SH-SY5Y (cell line): ENCODE measurements around the gene ZBP1.

ENCODE experiments used
- GATA2 ChIP-seq: IDR thresholded peaks from 2 replicates; pipeline ENCODE4 v1.6.1; 2011; ENCODE audit warnings: mild to moderate bottlenecking, low read depth, low read length
- GATA3 ChIP-seq: IDR thresholded peaks from 2 replicates; pipeline ENCODE4 v1.6.1; 2011; ENCODE audit warnings: low read depth, mild to moderate bottlenecking, low read length, moderate library complexity

Gene ZBP1, protein sequence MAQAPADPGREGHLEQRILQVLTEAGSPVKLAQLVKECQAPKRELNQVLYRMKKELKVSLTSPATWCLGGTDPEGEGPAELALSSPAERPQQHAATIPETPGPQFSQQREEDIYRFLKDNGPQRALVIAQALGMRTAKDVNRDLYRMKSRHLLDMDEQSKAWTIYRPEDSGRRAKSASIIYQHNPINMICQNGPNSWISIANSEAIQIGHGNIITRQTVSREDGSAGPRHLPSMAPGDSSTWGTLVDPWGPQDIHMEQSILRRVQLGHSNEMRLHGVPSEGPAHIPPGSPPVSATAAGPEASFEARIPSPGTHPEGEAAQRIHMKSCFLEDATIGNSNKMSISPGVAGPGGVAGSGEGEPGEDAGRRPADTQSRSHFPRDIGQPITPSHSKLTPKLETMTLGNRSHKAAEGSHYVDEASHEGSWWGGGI

DNA sequence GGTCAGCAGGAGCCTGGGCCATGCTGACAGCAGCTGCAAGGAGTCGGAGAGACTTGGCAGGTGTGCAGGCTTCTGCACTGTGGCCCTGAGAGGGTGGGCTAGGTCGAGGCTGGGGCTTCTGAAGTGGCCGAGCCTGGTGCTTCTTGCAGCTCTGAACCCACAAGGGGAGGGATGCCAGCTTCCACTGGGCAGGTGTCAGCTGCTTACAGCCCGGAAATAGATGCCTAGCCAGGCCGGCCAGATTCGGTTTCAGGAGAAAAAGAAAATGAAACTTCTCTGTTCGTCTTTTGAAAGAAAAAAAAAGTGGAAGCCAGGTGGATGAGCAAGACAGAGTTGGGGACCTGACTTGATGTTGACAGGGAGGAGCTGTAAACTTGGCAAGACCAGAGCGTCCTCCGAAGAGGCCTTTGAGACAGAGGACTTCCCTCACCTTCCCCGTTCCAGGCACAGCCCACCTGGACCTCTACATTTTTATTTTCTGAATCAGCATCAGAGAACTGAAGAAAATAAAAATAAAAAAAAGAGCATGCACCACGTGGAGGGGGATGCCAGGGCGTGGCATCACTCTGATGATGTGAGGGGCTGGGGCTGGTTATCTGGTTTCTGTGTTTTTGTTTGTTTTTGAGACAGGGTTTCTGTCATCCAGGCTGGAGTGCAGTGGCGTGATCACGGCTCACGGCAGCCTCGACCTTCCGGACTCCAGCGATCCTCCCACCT lies at the start of gene ZBP1:
ZBP1 (minus strand) TSS at position 153 of the 717 bp plus-strand sequence; CDS start at position 22, 131 bp downstream.
- no peak for TF ChIP-seq GATA3
- no peak for TF ChIP-seq GATA2

DNA sequence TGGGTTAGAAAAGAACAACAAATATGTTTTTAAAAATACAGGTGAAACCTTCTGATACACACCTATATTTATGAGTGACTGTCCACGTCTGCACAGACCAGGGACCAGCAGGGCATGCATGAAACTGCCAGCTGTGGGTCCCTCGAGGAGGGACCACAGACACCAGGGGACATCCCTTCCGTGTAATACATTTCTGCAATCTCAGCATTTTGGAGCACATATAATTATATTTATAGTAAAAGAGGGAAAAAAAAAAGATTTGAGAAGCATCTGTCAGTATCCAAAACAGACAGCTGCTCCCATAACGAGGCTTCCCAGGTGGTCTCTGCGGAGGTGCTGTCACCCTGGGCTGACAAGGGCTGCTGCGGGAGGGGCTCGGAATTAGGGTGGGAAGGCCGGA lies 49.4 kb upstream of the ZBP1 start:
- no peak for TF ChIP-seq GATA2
- no peak for TF ChIP-seq GATA3

DNA sequence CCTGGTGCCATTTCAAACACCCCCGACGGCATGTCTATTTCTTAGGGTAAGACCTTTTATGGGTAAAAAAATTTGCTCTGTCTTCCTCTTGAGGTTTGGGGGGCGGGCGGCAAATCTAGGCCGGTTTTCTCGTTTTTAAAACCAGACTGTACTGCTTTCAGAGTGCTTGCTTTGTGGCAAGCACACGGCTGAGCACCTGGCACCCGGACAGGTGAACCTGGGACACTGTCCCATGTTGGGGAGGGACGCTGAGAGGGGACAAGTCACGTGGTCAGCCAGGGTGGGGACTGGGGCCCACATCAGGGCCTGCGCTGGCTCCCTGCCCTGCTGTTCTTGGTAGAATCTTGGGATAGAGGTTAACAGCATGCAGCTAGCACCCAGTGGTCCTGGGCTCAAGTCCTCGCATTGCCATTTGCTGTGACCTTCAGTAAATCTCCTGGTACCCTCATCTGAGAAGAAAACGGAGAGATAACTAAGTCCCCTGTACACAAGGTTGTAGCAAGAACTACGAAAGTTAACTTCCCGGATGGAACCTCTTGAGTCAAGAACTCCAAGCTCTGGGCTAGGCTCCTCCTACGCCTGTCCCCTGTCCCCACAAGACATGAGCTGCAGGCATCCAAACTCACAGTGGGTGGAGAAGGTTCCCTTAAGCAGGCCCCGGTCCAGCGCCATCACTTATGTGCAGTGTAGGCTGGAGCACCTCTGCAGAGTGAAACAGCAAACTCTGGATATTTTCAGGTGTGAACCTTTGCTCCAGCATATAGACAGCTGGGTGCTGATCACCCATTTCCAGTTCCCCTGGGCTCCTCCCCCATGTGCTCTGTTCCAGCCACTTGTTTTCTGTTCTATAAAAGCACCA lies 47.9 kb upstream of the ZBP1 start:
- TF ChIP-seq GATA2 (no peak), GATA3 (no peak)

DNA sequence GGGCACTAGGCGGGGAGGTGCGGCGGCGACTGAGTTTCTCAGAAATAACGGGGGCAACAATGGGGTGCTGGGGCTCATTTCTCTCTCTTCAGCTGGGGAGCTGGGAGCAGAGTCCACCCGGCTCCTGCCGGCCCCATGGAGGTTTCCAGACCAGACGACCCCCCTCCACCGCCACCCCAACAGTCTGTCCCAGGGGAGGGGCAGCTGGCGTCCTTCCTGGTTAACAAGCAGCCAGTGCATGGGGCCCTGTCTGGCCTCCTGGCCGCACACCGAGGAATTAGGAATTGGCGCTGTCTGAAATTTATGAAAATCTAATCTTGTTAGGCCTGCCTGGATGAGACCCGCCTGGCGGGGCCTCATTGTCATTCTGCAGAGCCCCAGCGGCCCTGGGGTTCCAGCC lies 47.2 kb upstream of the ZBP1 start:
- TF ChIP-seq GATA3 (no peak), GATA2 (no peak)

DNA sequence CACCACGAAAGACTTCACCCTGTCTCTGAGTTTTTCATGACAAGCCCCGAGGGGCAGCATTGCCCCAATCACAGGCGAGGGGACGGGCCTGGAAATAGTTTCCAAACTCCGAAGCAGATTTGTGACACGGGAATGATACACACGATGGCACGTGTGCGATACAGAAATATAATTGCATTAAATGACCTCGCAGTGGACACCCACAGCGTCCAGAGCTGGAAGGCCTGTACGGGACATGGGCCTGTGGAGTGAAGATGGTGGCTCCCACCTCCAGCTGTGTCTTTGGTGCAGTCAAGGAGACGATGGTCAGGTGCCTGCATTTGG lies 46.6 kb upstream of the ZBP1 start:
- no peak for TF ChIP-seq GATA2
- no peak for TF ChIP-seq GATA3

DNA sequence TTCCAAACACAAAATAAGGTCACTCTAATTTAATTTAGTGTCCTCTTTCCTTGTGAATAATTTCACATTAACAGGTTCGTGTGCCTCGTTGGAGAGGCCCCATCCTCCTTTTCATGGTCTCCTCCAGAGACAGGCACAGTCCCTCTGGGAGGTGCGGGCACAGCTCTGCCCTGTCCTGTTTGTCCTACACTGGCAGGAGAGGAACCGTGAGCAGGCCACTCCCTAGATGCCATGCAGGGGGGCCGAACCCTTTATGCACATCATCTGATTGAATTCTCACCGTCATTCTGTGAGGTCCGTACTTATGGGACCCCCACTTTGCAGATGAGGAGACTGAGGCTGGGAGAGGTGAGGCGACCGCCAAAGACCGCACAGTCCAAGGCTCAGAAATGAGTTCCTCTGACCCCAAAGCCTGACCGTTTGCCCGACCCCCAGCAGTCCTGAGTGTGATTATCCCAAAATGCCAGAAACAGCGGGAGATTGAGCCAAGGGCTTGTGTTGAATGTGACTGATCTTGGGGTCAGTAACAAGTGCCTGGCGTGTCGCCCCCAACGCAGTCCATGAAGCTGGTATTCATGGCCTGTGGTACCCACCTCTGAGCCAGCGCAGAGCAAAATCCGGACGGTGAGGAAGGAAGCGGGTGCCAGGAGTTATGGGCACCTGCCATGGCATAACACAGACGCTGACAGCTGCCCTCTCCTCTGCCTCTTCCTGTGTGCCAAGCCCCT lies 46.0 kb upstream of the ZBP1 start:
- TF ChIP-seq GATA2 (no peak), GATA3 (no peak)

DNA sequence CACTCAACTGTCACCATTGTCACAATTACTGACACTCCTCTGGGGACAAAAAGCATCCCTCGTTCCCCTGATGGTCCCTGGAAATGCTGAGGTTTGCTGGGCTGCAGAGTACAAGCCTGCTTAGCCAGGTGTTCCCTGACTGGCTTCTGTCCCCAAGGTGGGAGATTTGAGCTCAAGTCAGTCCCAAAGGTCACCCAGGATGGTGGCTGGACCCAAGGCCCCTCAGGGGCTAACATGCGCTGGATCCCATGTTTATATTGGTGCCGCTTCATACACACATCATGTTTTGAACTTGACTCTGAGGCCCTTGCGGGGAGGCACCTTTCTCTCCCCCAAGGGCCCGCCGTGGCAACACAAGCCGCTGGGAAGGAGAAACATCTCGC lies 45.4 kb upstream of the ZBP1 start:
- no peak for TF ChIP-seq GATA3
- no peak for TF ChIP-seq GATA2

DNA sequence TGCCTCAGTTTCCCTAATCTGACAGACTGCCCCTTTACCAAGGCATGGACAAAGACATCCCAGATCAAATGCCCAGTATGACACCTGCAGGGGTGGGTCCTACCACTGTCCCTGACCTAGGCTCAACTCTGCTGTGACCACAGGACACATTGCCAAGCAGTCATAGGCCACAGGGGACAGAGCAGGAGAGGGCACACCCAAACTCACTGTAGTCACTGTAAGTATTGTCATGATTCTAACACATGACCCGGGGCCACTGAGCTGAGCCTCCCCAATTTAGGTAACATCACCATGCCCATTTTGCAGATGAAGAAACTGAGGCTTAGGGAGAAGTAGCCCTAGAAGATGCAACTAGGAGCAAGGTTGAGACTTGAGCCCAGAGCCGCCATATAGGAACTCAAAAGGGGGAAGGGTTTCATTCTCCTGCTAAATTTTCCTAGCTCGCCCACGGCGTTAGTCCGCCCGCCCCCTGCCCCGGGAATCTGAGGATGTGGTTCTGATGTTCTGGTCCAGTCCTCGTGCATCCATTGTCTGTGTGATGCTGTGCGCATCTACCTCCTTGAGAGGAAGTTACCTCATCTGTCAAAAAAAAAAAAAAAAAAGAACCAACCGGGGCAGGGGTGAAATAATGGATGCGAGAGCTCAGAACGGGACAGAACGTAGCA lies 44.8 kb upstream of the ZBP1 start:
- no peak for TF ChIP-seq GATA2
- no peak for TF ChIP-seq GATA3

DNA sequence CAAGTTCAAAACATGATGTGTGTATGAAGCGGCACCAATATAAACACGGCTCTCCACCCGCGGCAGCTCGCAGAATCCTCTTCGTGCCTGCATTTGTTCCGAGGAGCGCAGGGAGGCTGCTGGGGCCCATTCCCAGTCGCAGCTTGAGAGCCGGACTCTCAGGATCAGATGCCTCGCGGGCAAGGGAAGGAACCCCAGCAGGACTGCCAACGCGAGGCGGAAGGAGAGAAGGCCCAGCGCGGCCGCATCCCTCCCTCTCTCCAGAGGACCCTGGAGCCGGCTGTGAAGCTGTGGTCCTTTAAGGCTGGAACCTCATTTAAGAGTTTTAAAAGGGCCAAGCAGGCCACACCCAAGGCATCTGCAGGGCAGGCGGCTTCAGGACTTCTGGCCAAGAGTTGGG lies 44.2 kb upstream of the ZBP1 start:
- TF ChIP-seq GATA3 (no peak), GATA2 (no peak)

DNA sequence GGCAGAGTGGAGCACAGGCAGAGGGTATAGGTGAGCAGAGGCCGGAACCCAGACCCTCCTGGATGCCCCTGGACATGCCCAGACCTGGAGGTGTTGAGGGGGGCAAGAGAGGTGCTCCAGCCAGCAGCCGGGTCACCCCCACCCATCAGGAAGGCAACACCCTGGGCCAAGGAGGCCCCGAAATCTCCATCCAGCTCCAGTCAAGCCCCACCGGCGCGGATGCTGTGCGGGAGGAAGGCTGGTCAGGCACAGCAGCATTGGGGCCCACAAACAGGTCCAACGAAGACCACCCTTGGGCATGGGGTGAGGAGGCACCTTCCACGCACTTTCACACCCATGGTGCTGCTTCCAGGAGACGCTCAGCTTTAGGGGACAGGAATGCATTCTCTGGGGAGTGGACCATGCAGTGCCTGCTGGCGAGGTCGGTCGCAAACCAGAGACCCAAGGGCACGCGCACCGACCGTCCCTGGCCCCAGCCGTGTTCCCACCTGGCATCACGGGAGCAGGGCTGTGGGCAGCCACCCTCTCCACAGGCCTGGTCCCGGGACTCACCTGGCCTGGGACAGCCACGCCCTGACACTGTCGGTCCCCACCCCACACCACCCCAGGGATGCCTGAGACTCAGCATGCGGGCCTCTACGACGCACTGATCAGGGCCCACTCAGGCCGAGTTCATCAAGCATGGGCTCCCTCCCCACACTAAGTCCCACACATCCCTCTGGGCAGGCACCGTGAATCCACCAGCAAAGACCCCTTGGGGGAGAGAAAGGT lies 43.6 kb upstream of the ZBP1 start:
- TF ChIP-seq GATA2 (no peak), GATA3 (no peak)

DNA sequence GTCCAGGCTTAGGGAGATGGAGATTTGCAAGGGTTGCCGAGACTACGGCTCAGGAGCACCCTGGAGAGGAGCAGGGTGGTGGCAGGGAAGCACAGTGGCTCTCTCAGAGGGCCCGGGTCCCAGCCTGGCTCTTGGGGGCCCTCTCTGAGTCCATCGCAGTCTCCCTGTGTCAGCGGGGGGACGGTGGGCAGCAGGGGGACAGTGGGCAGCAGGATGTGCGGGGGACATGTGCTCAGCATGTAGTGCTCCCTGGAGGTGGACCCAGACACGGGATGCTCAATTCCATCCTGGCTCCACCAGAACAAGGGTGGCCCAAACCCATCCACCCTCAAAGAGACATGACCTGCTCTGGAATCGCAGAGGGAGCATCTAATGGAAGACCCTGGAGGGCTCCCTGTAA lies 43.0 kb upstream of the ZBP1 start:
- TF ChIP-seq GATA3, result no peak
- TF ChIP-seq GATA2, result no peak

DNA sequence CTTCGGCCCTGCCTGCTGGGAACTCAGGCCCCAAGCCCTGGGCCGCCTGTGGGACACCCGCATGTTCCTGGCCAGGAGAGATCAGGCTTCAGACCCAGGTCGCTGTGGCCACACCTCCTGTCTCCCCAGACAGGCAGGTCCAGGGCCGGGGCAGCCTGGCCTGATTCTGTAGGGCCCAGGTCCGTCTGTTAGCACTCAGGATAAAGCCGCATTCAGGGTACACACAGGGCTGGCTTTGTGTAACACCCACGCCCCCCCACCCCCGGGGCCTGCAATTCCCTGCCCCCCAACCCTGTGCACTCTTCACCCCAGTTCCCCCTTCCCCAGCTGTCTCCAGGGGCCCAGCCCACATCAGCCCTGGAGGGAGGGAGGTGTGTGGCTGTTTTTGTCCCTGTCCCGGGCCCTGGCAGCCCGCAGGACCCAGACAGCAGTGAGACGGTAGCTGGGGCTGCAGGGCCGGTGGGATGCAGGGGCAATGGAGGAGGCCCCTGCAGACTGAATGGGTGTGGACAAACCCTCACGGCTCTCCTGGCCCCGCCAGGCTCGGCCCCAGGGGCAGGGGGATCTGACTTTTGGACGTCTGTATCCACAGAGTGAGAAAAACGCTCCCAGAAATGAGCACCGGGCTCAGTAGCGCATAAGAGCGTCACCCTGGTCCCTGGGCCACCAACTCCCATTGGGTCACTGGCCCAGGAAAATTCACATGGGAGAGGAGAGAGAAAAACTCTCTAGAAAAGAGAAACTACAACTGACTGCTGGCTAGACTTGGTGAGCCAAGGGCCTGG lies 42.4 kb upstream of the ZBP1 start:
- TF ChIP-seq GATA2, result no peak
- no peak for TF ChIP-seq GATA3
